H9 (cell line): ENCODE measurements around the gene PAQR7. TPM values are rescaled to one million over a fixed set of nuclear protein-coding genes. Genes with fewer than 3 reads are reported as not detected.

Source experiments
- DNase-seq: peaks from one replicate; pipeline ENCODE4 v3.0.0-alpha.2; 2017
- H2AFZ ChIP-seq: one replicate; pipeline ENCODE4 v1.6.1; 2013; ENCODE audit warnings: mild to moderate bottlenecking, low read length, control low read depth, moderate library complexity
- H2AK5ac ChIP-seq: 2 replicates; pipeline ENCODE4 v1.6.1; 2013; ENCODE audit warnings: low read length, control low read depth, mixed read lengths; ENCODE audit not compliant: insufficient read length
- H2BK120ac ChIP-seq: one replicate; pipeline ENCODE4 v1.6.1; 2013; ENCODE audit warnings: low read depth, mild to moderate bottlenecking, low read length, control low read depth, inconsistent platforms; ENCODE audit not compliant: poor library complexity, severe bottlenecking
- H2BK12ac ChIP-seq: 2 replicates; pipeline ENCODE4 v1.6.1; 2013; ENCODE audit warnings: low read length, control low read depth, mixed read lengths, low read depth; ENCODE audit not compliant: insufficient read length
- H2BK15ac ChIP-seq: 2 replicates; pipeline ENCODE4 v1.6.1; 2013; ENCODE audit warnings: low read depth, low read length, control low read depth
- H2BK20ac ChIP-seq: one replicate; pipeline ENCODE4 v1.6.1; 2013; ENCODE audit warnings: low read depth, mild to moderate bottlenecking, low read length, control low read depth, inconsistent platforms; ENCODE audit not compliant: poor library complexity, severe bottlenecking
- H2BK5ac ChIP-seq: 2 replicates; pipeline ENCODE4 v1.6.1; 2013; ENCODE audit warnings: low read length, control low read depth, mixed read lengths; ENCODE audit not compliant: insufficient read length
- H3K14ac ChIP-seq: 2 replicates; pipeline ENCODE4 v1.6.1; 2013; ENCODE audit warnings: low read length, control low read depth; ENCODE audit not compliant: insufficient read depth
- H3K18ac ChIP-seq: 2 replicates; pipeline ENCODE4 v1.6.1; 2013; ENCODE audit warnings: low read depth, mild to moderate bottlenecking, mixed read lengths, low read length, control low read depth; ENCODE audit not compliant: insufficient read length
- H3K23ac ChIP-seq: 2 replicates; pipeline ENCODE4 v1.6.1; 2013; ENCODE audit warnings: low read length, control low read depth, mixed read lengths, low read depth; ENCODE audit not compliant: insufficient read length
- H3K23me2 ChIP-seq: 2 replicates; pipeline ENCODE4 v1.6.1; 2013; ENCODE audit warnings: low read depth, mild to moderate bottlenecking, mixed read lengths, low read length, control low read depth; ENCODE audit not compliant: insufficient read length, poor library complexity, severe bottlenecking
- H3K27ac ChIP-seq: 2 replicates; pipeline ENCODE4 v1.5.1; 2013; ENCODE audit warnings: low read length, control low read depth, mixed read lengths, low read depth; ENCODE audit not compliant: insufficient read length
- H3K27me3 ChIP-seq: 2 replicates; pipeline ENCODE4 v1.6.1; 2013; ENCODE audit warnings: low read length, control low read depth, inconsistent platforms; ENCODE audit not compliant: insufficient read depth
- H3K4ac ChIP-seq: 2 replicates; pipeline ENCODE4 v1.6.1; 2013; ENCODE audit warnings: low read depth, mild to moderate bottlenecking, control low read depth, inconsistent platforms, low read length, moderate library complexity
- H3K4me1 ChIP-seq: 2 replicates; pipeline ENCODE4 v1.6.1; 2013; ENCODE audit warnings: low read length, control low read depth, inconsistent platforms; ENCODE audit not compliant: insufficient read depth
- H3K4me2 ChIP-seq: 2 replicates; pipeline ENCODE4 v1.6.1; 2013; ENCODE audit warnings: low read length, control low read depth, mixed read lengths; ENCODE audit not compliant: insufficient read length, insufficient read depth
- H3K56ac ChIP-seq: 2 replicates; pipeline ENCODE4 v1.6.1; 2013; ENCODE audit warnings: low read depth, mild to moderate bottlenecking, mixed read lengths, low read length, control low read depth; ENCODE audit not compliant: insufficient read length
- H3K79me1 ChIP-seq: 2 replicates; pipeline ENCODE4 v1.6.1; 2013; ENCODE audit warnings: low read depth, mild to moderate bottlenecking, moderate library complexity, low read length, control low read depth, inconsistent platforms; ENCODE audit not compliant: insufficient read depth, poor library complexity, severe bottlenecking
- H3K79me2 ChIP-seq: 2 replicates; pipeline ENCODE4 v1.6.1; 2013; ENCODE audit warnings: low read length, control low read depth, inconsistent platforms; ENCODE audit not compliant: insufficient read depth
- H3K9ac ChIP-seq: 2 replicates; pipeline ENCODE4 v1.6.1; 2013; ENCODE audit warnings: low read length, control low read depth, mixed read lengths; ENCODE audit not compliant: insufficient read length; ENCODE audit errors: extremely low read depth
- H3K9me3 ChIP-seq: one replicate; pipeline ENCODE4 v1.6.1; 2013; ENCODE audit warnings: low read depth, low read length, inconsistent platforms; ENCODE audit not compliant: control insufficient read depth
- H3T11ph ChIP-seq: one replicate; pipeline ENCODE4 v1.6.1; 2013; ENCODE audit warnings: mild to moderate bottlenecking, low read length, control low read depth, inconsistent platforms
- H4K20me1 ChIP-seq: one replicate; pipeline ENCODE4 v1.6.1; 2013; ENCODE audit not compliant: control insufficient read depth, insufficient read length, insufficient read depth
- H4K5ac ChIP-seq: 2 replicates; pipeline ENCODE4 v1.6.1; 2013; ENCODE audit warnings: low read depth, mild to moderate bottlenecking, mixed read lengths, low read length, control low read depth; ENCODE audit not compliant: insufficient read length
- H4K8ac ChIP-seq: replicated peaks from 2 replicates; pipeline ENCODE4 v1.6.1; 2013; ENCODE audit warnings: low read length, control low read depth, mixed read lengths, low read depth; ENCODE audit not compliant: insufficient read length
- H4K91ac ChIP-seq: 2 replicates; pipeline ENCODE4 v1.6.1; 2013; ENCODE audit warnings: low read depth, mild to moderate bottlenecking, moderate library complexity, mixed read lengths, low read length, control low read depth; ENCODE audit not compliant: insufficient read length
- H3K27ac Mint-ChIP-seq, 3 experiments: 2 replicates in 2 of 3; 3 replicates in 1 of 3; pipeline ENCODE4 v1.8.0; 2020 to 2021; ENCODE audit warnings: mixed read lengths in 3 of 3, mild to moderate bottlenecking in 1 of 3, moderate library complexity in 1 of 3
- H3K27me3 Mint-ChIP-seq: 2 replicates; pipeline ENCODE4 v1.8.0; 2021; ENCODE audit warnings: low read depth, mild to moderate bottlenecking, moderate library complexity, mixed read lengths
- H3K36me3 Mint-ChIP-seq, 3 experiments: 2 replicates in 2 of 3; 3 replicates in 1 of 3; pipeline ENCODE4 v1.8.0; 2020 to 2021; ENCODE audit warnings: low read depth in 3 of 3, mixed read lengths in 3 of 3; ENCODE audit not compliant: insufficient read depth in 1 of 3
- H3K4me1 Mint-ChIP-seq, 2 experiments: 2 replicates each; pipeline ENCODE4 v1.8.0; 2020; ENCODE audit warnings: mixed read lengths in 2 of 2
- H3K4me3 Mint-ChIP-seq, 2 experiments: 2 replicates in 1 of 2; 3 replicates in 1 of 2; pipeline ENCODE4 v1.8.0; 2020 to 2021; ENCODE audit warnings: mild to moderate bottlenecking in 2 of 2, mixed read lengths in 2 of 2, moderate library complexity in 1 of 2
- H3K9me3 Mint-ChIP-seq, 2 experiments: 2 replicates in 1 of 2; 3 replicates in 1 of 2; pipeline ENCODE4 v1.8.0; 2020; ENCODE audit warnings: mild to moderate bottlenecking in 2 of 2, mixed read lengths in 2 of 2, moderate library complexity in 1 of 2
- CTCF ChIP-seq: fragments of 200-600 bp; sonication (generic); conservative IDR thresholded peaks from 3 replicates; pipeline ENCODE4 v1.8.0; 2021; ENCODE audit warnings: antibody characterized with exemption, mild to moderate bottlenecking
- WGBS: extraction: QIAGEN DNeasy Blood & Tissue Kit; methylation state at CpG from one replicate; pipeline ENCODE4 v1.1.7; 2013; ENCODE audit warnings: missing lambda C conversion rate, low lambda C conversion rate, mixed read lengths; ENCODE audit not compliant: insufficient read length; ENCODE audit errors: extremely low coverage; 5-methylcytosine and 5-hydroxymethylcytosine counted together
- long read RNA-seq: library from polyadenylated mRNA; unstranded; transcript quantifications from one replicate; pipeline ENCODE4 v2.0.0, GENCODE V29; 2020
- total RNA-seq: library from RNA; stranded (reverse); gene quantifications from 2 replicates; pipeline ENCODE4 v1.2.1, GENCODE V29; 2021

Gene PAQR7
- 6.0 and 6.3 TPM in 2 replicates for total RNA-seq
- long read RNA-seq, partial matches to known transcripts, result 0 of 2 reads
- long read RNA-seq, other reads (novel, unspliced or antisense), result 2 of 2 reads

GRCh38 chr1:25875154-25875855 is at the start of gene PAQR7:
PAQR7 (minus strand) TSS chr1:25875708; CDS start chr1:25863839, 11,869 bp downstream.
- peaks cover 34% of the 10 kb centered on the region for H3K27me3 Mint-ChIP-seq
- no peak within 1 kb of the TSS for H4K91ac ChIP-seq
- peaks cover 7% of the 10 kb centered on the region for H3K23me2 ChIP-seq
- H3K4me1 Mint-ChIP-seq, result peaks cover 24 to 27% of the 10 kb centered on the region in 2 experiments
- H3K27ac ChIP-seq, result no peak within 1 kb of the TSS
- peak within 1 kb of the TSS; percentile 74 to 83 for H3K4me3 Mint-ChIP-seq
- H2BK15ac ChIP-seq, result no peak within 1 kb of the TSS
- H2BK12ac ChIP-seq, result no peak within 1 kb of the TSS
- H2BK5ac ChIP-seq, result no peak within 1 kb of the TSS
- peak; percentile 20; the same call in 2 of the 3 replicates for TF ChIP-seq CTCF
- H3K14ac ChIP-seq, result peak within 1 kb of the TSS; percentile 45
- H3K56ac ChIP-seq, result no peak within 1 kb of the TSS
- no peaks in the 10 kb centered on the region for H3K79me1 ChIP-seq
- peak; percentile 80 for DNase-seq
- no peak within 1 kb of the TSS for H4K5ac ChIP-seq
- no peaks in the 10 kb centered on the region for H3K9me3 Mint-ChIP-seq
- no peaks in the 10 kb centered on the region; the same call in 1 of the 2 replicates for H3K27me3 ChIP-seq
- H3K9ac ChIP-seq, result no peak within 1 kb of the TSS
- H4K20me1 ChIP-seq, result no peaks in the 10 kb centered on the region
- no peaks in the 10 kb centered on the region; the same call in 1 of the 2 replicates for H3K4me1 ChIP-seq
- no peak within 1 kb of the TSS for H2BK20ac ChIP-seq
- peak within 1 kb of the TSS in 2 of 3 experiments; percentile 65 to 75; a peak in 3 of 7 replicates for H3K27ac Mint-ChIP-seq
- no peak within 1 kb of the TSS for H2AFZ ChIP-seq
- H3K23ac ChIP-seq, result no peak within 1 kb of the TSS
- peak within 1 kb of the TSS; percentile 22 for H3K18ac ChIP-seq
- no peak within 1 kb of the TSS for H4K8ac ChIP-seq
- H2BK120ac ChIP-seq, result no peak within 1 kb of the TSS
- H3T11ph ChIP-seq, result no peak within 1 kb of the TSS
- peak within 1 kb of the TSS; percentile 78 for H3K4me2 ChIP-seq
- no peaks in the 10 kb centered on the region for H3K9me3 ChIP-seq
- no CpG with 5 or more reads among the region's 75 CpGs for WGBS
- H3K4ac ChIP-seq, result no peak within 1 kb of the TSS
- H3K36me3 Mint-ChIP-seq, result no peaks in the 10 kb centered on the region; a peak in 1 of 7 replicates
- H2AK5ac ChIP-seq, result no peak within 1 kb of the TSS
- H3K79me2 ChIP-seq, result no peaks in the 10 kb centered on the region
